ENCODE data around the gene ABCA4.

Gene ABCA4

DNA sequence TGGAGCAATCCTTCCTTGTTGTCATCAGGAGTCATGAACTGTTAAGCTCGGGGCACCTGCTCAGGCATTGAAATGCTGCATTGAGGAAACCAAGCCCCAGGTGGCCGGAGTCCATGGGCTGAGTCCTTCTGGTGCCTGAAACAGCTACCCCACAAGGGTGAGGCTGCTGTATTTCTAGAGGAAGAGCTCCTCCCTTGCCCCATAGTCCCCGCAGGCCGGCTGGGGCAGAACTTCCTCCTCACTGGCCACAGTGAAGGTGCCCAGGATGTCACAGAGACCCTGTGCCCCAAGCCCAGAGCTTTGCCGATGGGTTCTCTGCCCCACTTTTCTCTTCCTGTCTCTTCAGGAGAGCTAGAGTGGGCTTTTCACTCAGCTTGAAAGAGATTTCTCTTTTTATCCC is 130.9 kb downstream of the ABCA4 start:
- TF ChIP-seq, protein P1, sequence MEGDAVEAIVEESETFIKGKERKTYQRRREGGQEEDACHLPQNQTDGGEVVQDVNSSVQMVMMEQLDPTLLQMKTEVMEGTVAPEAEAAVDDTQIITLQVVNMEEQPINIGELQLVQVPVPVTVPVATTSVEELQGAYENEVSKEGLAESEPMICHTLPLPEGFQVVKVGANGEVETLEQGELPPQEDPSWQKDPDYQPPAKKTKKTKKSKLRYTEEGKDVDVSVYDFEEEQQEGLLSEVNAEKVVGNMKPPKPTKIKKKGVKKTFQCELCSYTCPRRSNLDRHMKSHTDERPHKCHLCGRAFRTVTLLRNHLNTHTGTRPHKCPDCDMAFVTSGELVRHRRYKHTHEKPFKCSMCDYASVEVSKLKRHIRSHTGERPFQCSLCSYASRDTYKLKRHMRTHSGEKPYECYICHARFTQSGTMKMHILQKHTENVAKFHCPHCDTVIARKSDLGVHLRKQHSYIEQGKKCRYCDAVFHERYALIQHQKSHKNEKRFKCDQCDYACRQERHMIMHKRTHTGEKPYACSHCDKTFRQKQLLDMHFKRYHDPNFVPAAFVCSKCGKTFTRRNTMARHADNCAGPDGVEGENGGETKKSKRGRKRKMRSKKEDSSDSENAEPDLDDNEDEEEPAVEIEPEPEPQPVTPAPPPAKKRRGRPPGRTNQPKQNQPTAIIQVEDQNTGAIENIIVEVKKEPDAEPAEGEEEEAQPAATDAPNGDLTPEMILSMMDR (IDR thresholded peaks at IDR 0.05; ENCODE audit: extremely low read depth, missing control alignments) = no peak

DNA sequence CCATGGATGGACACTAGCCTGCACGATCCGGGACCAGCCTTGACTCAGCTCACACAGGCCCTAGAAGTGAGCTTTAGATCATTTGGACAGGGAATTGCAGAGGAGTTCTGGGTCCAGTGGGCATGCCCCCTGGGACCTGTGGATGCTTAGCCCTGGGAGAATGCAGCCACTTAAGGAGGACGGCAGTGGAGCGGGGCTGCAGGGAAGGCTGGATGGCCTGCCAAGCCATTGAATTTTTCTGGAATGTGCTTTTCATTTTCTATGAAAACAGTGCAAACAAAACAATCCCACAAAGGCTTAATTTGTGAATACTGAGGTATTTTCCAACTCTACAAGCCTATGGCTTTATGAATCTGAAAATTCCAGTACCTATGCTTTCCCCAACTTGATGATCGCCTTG is 131.3 kb downstream of the ABCA4 start:
- TF ChIP-seq, protein P1 (IDR thresholded peaks at IDR 0.05; ENCODE audit: extremely low read depth, missing control alignments) = no peak
- no peak for DNase-seq (ENCODE audit: low spot score)

More for the DNA sequence above, 130.9 kb downstream of the ABCA4 start:
- no peak for DNase-seq (ENCODE audit: low spot score)

DNA sequence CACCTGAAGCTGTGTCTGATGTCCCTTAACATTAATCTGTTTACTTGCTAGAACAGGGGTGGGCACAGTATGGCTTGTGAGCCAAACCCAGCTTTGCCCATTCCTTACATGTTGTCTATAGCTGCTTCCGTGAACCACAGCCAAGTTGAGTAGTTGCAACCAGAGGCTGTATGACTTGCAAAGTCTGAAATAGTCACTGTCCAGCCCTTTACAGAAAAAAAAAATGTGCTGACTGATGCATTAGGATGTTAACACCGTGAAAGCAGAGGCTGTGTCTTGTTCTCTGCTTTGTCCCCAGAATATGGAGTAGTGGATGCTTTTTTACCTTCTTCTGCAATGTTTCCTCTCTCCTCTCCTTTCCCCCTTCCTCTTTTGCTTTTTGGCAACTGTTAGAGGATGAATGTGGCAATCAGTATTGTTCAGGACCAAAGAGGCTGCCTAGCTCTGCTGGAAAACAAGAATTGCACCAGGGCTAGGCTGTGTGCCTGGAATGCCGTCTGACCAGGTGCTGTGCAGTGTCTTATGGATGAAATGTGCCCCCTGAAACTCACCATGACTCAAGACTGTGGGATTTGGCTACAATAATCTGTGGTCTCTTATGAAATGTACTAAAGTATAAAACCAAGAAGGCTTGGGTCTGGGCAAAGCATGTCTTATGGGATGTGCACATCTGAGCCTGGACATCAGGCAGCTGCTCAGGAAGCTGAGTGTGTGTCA is 132.2 kb downstream of the ABCA4 start:
- TF ChIP-seq, protein P1 (IDR thresholded peaks at IDR 0.05; ENCODE audit: extremely low read depth, missing control alignments) = no peak
- no peak for DNase-seq (ENCODE audit: low spot score)

DNA sequence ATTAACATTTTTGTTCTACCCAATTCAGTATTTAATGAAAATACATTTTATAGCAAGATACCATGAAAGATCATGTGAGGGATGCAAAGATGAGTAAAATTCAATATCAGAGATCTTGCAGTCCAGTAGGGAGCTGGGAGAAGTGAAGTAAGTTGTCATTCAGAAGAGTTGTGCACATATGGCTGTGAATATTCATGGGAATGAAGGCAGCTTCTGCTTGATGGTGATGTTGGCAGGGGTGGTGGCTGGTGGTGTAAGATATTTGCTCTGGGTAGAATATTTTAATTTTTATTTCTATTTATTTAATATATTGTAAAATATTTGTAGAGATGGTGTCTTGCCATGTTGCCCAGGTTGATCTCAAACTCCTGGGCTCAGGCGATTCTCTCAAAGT is 139.7 kb downstream of the ABCA4 start:
- TF ChIP-seq, protein P1 (IDR thresholded peaks at IDR 0.05; ENCODE audit: extremely low read depth, missing control alignments) = no peak
- no peak for DNase-seq (ENCODE audit: low spot score)

DNA sequence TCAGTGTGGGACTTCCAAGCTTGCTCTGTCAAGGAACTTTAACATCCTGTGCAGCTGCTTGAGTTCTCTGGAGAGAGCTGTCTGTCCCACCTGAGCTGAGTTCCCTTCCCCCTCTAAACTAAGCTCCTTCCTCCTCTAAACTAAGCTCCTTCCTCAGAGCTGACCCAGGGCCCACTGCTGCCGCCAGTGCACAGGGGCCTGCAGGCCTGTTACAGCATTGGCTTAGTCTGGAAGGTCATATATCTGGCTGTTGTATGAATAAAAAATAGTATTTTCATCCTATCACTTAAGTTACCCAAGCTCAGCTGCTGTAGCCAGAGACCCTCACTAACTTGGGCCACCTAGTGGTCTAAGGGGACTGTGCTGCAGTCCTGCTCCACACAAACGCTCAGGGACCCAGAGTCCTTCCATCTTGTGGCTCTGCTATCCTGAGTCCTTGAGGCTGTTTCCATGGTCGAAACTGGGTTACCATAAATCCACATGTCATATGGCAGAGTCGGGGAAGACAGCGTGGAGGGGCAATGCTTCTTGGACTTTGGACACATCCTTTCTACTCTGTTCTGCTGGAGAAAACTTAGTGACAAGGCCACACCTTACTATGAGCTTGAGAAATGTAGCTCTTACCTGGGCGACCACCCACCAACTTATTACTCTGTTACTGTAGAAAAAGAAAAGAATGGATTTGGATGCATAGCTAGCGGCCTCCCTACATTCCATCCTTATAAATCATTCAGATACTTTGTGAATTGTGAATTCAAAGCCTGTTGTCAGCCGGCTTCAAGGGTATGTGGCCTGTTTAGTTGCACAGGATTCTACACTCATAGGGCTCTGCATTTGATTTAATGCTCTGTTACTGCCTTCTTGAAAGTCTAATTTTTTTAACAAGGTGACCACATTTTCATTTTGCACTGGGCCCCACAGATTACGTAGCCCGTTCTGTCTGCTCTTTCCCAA is 140.4 kb downstream of the ABCA4 start:
- TF ChIP-seq, protein P1 (IDR thresholded peaks at IDR 0.05; ENCODE audit: extremely low read depth, missing control alignments) = peak; percentile 21
- no peak for DNase-seq (ENCODE audit: low spot score)

DNA sequence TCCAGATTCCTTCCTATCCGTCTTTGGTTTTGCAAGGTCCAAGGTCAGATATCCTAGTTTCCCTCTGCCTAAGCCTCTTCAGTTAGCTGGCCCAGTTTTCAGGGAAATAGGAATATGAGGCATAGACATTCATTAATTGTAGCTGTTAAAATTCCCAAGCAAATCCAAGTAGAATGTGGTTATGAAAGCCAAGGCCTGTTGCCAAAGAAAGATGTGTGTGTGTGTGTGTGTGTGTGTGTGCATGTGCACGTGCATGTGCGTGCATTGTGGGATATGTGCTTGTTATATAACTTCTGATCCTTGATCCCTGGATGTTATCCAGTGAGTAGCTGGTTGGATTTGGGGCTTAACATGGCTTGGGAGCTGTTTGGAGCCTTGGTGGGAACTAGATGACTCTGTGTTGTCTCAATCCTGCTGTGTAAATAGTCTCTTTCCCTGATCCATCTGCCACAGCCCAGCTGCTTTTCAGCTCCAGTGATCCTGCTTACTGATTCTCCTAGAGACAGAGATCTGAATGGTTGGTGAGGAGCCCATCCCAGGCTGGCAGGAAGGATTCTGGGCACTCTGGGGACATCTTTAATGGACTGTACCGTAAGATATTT is 141.1 kb downstream of the ABCA4 start:
- TF ChIP-seq, protein P1 (IDR thresholded peaks at IDR 0.05; ENCODE audit: extremely low read depth, missing control alignments) = no peak
- DNase-seq (ENCODE audit: low spot score) = no peak

Measured in GM20000 (cell line).